ENCODE measurements around the gene NISCH.

The NISCH gene

GRCh38 chr3:52490035-52490938 is 34.9 kb downstream of the NISCH start:
- DNase-seq (ENCODE audit: low read depth, low spot score), result no peak

GRCh38 chr3:52490939-52491526 is 35.6 kb downstream of the NISCH start:
- DNase-seq (ENCODE audit: low read depth, low spot score), result no peak

- no peak for DNase-seq (ENCODE audit: low read depth, low spot score)
Measured at GRCh38 chr3:52492059-52492458, 36.7 kb downstream of the NISCH start.

GRCh38 chr3:52493232-52494017 is 38.0 kb downstream of the NISCH start:
- DNase-seq (ENCODE audit: low read depth, low spot score), result no peak

GRCh38 chr3:52494445-52494844 is 39.0 kb downstream of the NISCH start:
- DNase-seq (ENCODE audit: low read depth, low spot score), result no peak

GRCh38 chr3:52494886-52495495 is 39.6 kb downstream of the NISCH start, which contains the start of gene STAB1:
Gene STAB1 (plus strand): TSS chr3:52495338. CDS start chr3:52495414, 76 bp downstream.
- DNase-seq (ENCODE audit: low read depth, low spot score), result no peak

GRCh38 chr3:52495777-52496602 is 40.6 kb downstream of the NISCH start:
- no peak for DNase-seq (ENCODE audit: low read depth, low spot score)

GRCh38 chr3:52498137-52499054 is 43.0 kb downstream of the NISCH start:
- no peak for DNase-seq (ENCODE audit: low read depth, low spot score)

- DNase-seq (ENCODE audit: low read depth, low spot score), result no peak
Measured at GRCh38 chr3:52501046-52501445, 45.6 kb downstream of the NISCH start.

- no peak for DNase-seq (ENCODE audit: low read depth, low spot score)
Measured at GRCh38 chr3:52502001-52502400, 46.6 kb downstream of the NISCH start.

- no peak for DNase-seq (ENCODE audit: low read depth, low spot score)
Measured at GRCh38 chr3:52502808-52503350, 47.5 kb downstream of the NISCH start.

- no peak for DNase-seq (ENCODE audit: low read depth, low spot score)
Measured at GRCh38 chr3:52503788-52504424, 48.5 kb downstream of the NISCH start.

GRCh38 chr3:52504977-52505376 is 49.6 kb downstream of the NISCH start:
- DNase-seq (ENCODE audit: low read depth, low spot score), result no peak

GRCh38 chr3:52506266-52506966 is 51.0 kb downstream of the NISCH start:
- DNase-seq (ENCODE audit: low read depth, low spot score), result no peak

GRCh38 chr3:52507359-52507758 is 52.0 kb downstream of the NISCH start:
- no peak for DNase-seq (ENCODE audit: low read depth, low spot score)

GRCh38 chr3:52509753-52510328 is 54.4 kb downstream of the NISCH start:
- DNase-seq (ENCODE audit: low read depth, low spot score), result no peak

- DNase-seq (ENCODE audit: low read depth, low spot score), result no peak
Measured at GRCh38 chr3:52511509-52511908, 56.1 kb downstream of the NISCH start.

- DNase-seq (ENCODE audit: low read depth, low spot score), result no peak
Measured at GRCh38 chr3:52512105-52512504, 56.7 kb downstream of the NISCH start.
